Testis (tissue), 3 donors: ENCODE results near the gene CAVIN1. TPM values are rescaled to one million over a fixed set of nuclear protein-coding genes. Genes with fewer than 3 reads are reported as not detected.
A peak's percentile ranks its signal among the peaks of the same experiment; 100 is the strongest.

Experiments used
- DNase-seq: peaks from one replicate; pipeline ENCODE4 v3.0.0-alpha.2; 2019
- H3K27ac ChIP-seq, 2 donors: fragments of 200-600 bp; sonication (generic); one replicate each; pipeline ENCODE4 v1.5.1; 2019
- H3K27me3 ChIP-seq: fragments of 200-600 bp; sonication (generic); one replicate; pipeline ENCODE4 v1.5.1; 2019
- H3K36me3 ChIP-seq: fragments of 200-600 bp; sonication (generic); one replicate; pipeline ENCODE4 v1.5.1; 2017; ENCODE audit warnings: low read depth; ENCODE audit errors: missing control alignments
- H3K4me1 ChIP-seq: fragments of 200-600 bp; sonication (generic); one replicate; pipeline ENCODE4 v1.5.1; 2019
- H3K4me3 ChIP-seq, 2 donors: fragments of 200-600 bp; sonication (generic); one replicate each; pipeline ENCODE4 v1.5.1; 2017 to 2019
- H3K9me3 ChIP-seq: fragments of 200-600 bp; sonication (generic); one replicate; pipeline ENCODE4 v1.5.1; 2017
- CTCF ChIP-seq, 3 experiments: fragments of 450-650 bp in 2 of 3; fragments of 200-600 bp in 1 of 3; sonication (generic) in 1 of 3; IDR thresholded peaks; one replicate each; pipeline ENCODE4 v1.5.1; 2016 to 2019; ENCODE audit warnings: antibody characterized with exemption in 3 of 3, mild to moderate bottlenecking in 2 of 3, moderate library complexity in 1 of 3
- POLR2A ChIP-seq: fragments of 450-650 bp; IDR thresholded peaks from one replicate; pipeline ENCODE4 v1.6.1; 2017; ENCODE audit warnings: antibody characterized with exemption, mild to moderate bottlenecking, moderate library complexity
- WGBS, 2 donors: methylation state at CpG; one replicate each; pipeline ENCODE4 v1.1.5; 2018; 5-methylcytosine and 5-hydroxymethylcytosine counted together
- intact Hi-C: fragments of 100-400 bp; cut with DNase I; formaldehyde crosslinking; loops from one replicate; pipeline ENCODE4 v1.15.1; 2023; ENCODE audit warnings: low total_unique reads
- polyA plus RNA-seq: library from polyadenylated mRNA; stranded (reverse); fragments of 350-450 nt; fragmentation: Illumina TruSeq; extraction: RNeasy Lipid Tissue Mini Kit (QIAGEN cat#74804); gene quantifications from one replicate; pipeline ENCODE4 v1.2.3, GENCODE V29; 2014; ENCODE audit warnings: low read depth, low replicate concordance; ENCODE audit not compliant: insufficient read depth
- total RNA-seq, 2 donors: library from RNA; depleted of rRNA; stranded (reverse); fragments of >200 nt; gene quantifications; one replicate each; pipeline ENCODE4 v1.2.3, GENCODE V29; 2016

Gene CAVIN1
- total and polyA plus RNA-seq, 3 donors from 2014 or later: 49.4 to 106 (median 68.4) TPM

DNA sequence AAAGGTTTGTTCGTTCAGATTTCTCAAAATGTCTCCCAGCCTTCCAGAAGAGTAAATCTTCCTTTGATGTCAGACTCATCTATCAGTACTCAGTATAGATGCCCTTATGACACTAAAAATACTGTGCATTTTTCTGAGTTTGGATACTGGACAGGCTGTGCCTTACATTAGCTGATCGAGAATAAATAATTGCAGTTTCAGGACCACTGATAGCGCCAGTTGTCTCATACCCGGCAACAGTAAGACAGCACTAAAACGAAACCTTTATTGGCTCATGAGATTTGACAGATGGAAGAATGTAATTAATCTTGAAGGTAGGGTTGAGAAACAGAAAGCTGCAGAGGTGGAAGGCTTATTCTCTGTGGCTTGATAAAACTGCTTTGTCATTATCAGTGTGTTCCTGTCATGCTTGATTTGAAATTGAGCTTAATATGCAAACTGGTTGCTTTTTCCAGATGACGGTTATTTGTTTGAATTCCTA is 36.8 kb upstream of the CAVIN1 start:
- Histone ChIP-seq H3K36me3 (no peaks in the 10 kb centered on the region), H3K4me1 (peaks cover 21% of the 10 kb centered on the region), H3K27me3 (no peaks in the 10 kb centered on the region), H3K27ac (peak overlapping the region; percentile 97 to 99), H3K9me3 (no peaks in the 10 kb centered on the region), H3K4me3 (peak overlapping the region; percentile 79 to 96)
- intact Hi-C loops: no loop called here
- DNase-seq: no peak
- WGBS, 2 donors: 3 to 5% methylated on average over 6 of the region's 6 CpGs
- no peak for TF ChIP-seq CTCF (IDR thresholded peaks at IDR 0.05)
- no peak for TF ChIP-seq POLR2A

GRCh38 chr17:42459256-42459800 is 36.3 kb upstream of the CAVIN1 start:
- H3K4me3 ChIP-seq: peak overlapping the region; percentile 79 to 96
- DNase-seq: peak; percentile 81
- intact Hi-C loops: no loop called here
- peaks cover 21% of the 10 kb centered on the region for H3K4me1 ChIP-seq
- H3K27me3 ChIP-seq: no peaks in the 10 kb centered on the region
- H3K27ac ChIP-seq: peak overlapping the region; percentile 97 to 99
- no peaks in the 10 kb centered on the region for H3K9me3 ChIP-seq
- WGBS, 2 donors: 1 to 2% methylated on average over 11 of the region's 11 CpGs
- no peaks in the 10 kb centered on the region for H3K36me3 ChIP-seq
- TF ChIP-seq POLR2A (no peak), CTCF (IDR thresholded peaks at IDR 0.05) (peak in 2 of 3 experiments; percentile 27 to 35)

DNA sequence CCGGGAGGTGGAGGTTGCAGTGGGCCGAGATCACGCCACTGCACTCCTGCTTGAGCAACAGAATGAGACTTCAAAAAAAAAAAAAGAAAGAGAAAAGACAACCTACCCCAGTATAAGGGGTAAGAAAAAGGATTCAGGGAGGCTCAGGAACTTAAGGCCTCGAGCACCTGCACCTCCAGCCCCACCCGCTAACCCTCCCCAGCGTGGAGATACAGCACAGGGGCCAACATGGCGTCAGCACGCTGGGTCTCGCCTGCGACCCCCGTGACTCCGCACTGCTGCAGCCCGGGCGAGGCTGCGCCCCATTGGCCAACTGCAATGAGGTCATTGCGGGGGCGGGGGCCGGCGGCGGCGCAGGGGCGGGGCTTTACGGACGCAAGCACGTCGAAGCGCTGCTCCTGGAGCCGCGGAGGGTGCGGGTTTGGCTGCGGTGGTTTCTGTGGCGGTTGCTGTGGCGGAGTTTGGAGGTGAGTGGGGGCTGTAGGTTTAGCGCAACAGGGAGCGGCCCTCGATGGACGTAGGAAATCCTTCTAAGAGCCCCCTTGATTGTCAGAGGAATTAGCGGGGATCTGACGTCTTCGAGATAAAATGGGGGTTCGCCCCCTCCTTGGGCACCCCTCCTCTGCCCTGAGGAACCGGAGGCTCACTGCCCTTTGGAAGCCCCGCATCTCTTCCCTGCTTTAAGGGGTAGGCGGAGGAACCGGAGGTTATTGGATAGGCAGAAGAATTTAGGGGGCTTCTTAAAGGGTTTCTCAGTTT is 35.6 kb upstream of the CAVIN1 start, which contains the start of gene ATP6V0A1:
Gene ATP6V0A1, plus strand, starts transcription at position 382 of the 759 bp plus-strand sequence. CDS start 2,017 bp downstream, outside the sequence.
- H3K9me3 ChIP-seq: no peaks in the 10 kb centered on the region
- DNase-seq: peak; percentile 97
- 0 to 1% methylated on average over 36 to 43 of the region's 45 CpGs for WGBS, 2 donors
- no peaks in the 10 kb centered on the region for H3K27me3 ChIP-seq
- intact Hi-C loops: no loop called here
- H3K4me1 ChIP-seq: peaks cover 21% of the 10 kb centered on the region
- peak; percentile 51 for TF ChIP-seq POLR2A
- TF ChIP-seq CTCF (IDR thresholded peaks at IDR 0.05): no peak
- peak within 1 kb of the TSS; percentile 97 to 99 for H3K27ac ChIP-seq
- no peaks in the 10 kb centered on the region for H3K36me3 ChIP-seq
- H3K4me3 ChIP-seq: peak within 1 kb of the TSS; percentile 79 to 96

GRCh38 chr17:42457107-42457792 is 34.2 kb upstream of the CAVIN1 start:
- Histone ChIP-seq H3K4me1 (peaks cover 21% of the 10 kb centered on the region), H3K27me3 (no peaks in the 10 kb centered on the region), H3K27ac (peak overlapping the region; percentile 97 to 99), H3K9me3 (no peaks in the 10 kb centered on the region), H3K36me3 (no peaks in the 10 kb centered on the region), H3K4me3 (no peak overlapping the region)
- DNase-seq: no peak
- intact Hi-C loops: no loop called here
- no peak for TF ChIP-seq POLR2A
- no peak for TF ChIP-seq CTCF (IDR thresholded peaks at IDR 0.05)
- 36 to 37% methylated on average over 6 of the region's 6 CpGs for WGBS, 2 donors
